Sigmoid colon (tissue), 4 donors: ENCODE measurements around the gene RSAD1.

Experiments used
- EP300 ChIP-seq, 4 donors: sonication (generic); formaldehyde crosslinking; IDR thresholded peaks; one replicate each; pipeline ENCODE4 v1.6.1; 2017; ENCODE audit warnings: antibody characterized with exemption in 4 of 4
- POLR2A ChIP-seq, 2 donors: fragments of 450-650 bp; IDR thresholded peaks; one replicate each; pipeline ENCODE4 v1.6.1; 2016; ENCODE audit warnings: antibody characterized with exemption in 2 of 2, mild to moderate bottlenecking in 2 of 2, moderate library complexity in 2 of 2
- POLR2AphosphoS5 ChIP-seq, 4 donors: sonication (generic); formaldehyde crosslinking; IDR thresholded peaks; one replicate each; pipeline ENCODE4 v1.6.1; 2017; ENCODE audit warnings: antibody characterized with exemption in 4 of 4
- TF ChIP-seq, protein P1 (sequence below), 4 experiments: fragments of 450-650 bp in 3 of 4; fragments of 200-600 bp in 1 of 4; IDR thresholded peaks; one replicate each; pipeline ENCODE4 v1.5.1; 2016 to 2019; ENCODE audit warnings: antibody characterized with exemption in 4 of 4, mild to moderate bottlenecking in 3 of 4, moderate library complexity in 2 of 4

DNA sequence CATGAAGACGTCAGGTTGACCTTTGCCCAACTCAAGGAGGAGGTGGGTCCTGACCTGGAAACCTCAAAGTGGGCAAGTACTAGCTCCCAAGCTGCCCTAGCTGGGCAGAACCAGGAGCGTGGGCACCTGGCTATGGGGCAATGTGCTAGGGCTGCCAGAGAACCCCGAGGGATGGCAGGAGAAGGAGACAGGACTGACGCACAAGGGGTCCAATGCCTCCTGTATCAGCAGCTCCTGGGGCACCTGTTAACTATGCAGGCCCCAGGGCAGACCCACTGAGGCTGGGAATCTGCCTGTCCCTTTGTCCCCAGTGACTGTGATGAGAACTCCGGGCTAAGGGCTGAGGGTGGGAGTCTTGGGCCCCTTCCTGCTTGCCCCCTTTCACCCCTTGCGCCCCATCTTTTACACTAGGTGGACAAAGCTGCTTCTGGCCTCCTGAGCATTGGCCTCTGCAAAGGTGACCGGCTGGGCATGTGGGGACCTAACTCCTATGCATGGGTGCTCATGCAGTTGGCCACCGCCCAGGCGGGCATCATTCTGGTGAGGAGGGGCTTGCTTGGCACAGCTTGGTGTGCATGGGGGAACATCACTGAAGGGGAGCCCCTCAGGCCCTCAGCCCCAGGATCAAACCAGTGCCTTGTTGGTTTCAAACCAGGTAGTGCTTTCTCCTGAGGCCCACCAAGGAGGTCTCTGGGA lies 17.7 kb upstream of the RSAD1 start:
- TF ChIP-seq, protein P1, sequence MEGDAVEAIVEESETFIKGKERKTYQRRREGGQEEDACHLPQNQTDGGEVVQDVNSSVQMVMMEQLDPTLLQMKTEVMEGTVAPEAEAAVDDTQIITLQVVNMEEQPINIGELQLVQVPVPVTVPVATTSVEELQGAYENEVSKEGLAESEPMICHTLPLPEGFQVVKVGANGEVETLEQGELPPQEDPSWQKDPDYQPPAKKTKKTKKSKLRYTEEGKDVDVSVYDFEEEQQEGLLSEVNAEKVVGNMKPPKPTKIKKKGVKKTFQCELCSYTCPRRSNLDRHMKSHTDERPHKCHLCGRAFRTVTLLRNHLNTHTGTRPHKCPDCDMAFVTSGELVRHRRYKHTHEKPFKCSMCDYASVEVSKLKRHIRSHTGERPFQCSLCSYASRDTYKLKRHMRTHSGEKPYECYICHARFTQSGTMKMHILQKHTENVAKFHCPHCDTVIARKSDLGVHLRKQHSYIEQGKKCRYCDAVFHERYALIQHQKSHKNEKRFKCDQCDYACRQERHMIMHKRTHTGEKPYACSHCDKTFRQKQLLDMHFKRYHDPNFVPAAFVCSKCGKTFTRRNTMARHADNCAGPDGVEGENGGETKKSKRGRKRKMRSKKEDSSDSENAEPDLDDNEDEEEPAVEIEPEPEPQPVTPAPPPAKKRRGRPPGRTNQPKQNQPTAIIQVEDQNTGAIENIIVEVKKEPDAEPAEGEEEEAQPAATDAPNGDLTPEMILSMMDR (IDR thresholded peaks at IDR 0.05): no peak
- TF ChIP-seq EP300 (IDR thresholded peaks at IDR 0.05) (no peak), POLR2AphosphoS5 (IDR thresholded peaks at IDR 0.05) (no peak), POLR2A (IDR thresholded peaks at IDR 0.05) (no peak)
